Smooth muscle cell (in vitro differentiated cells): ENCODE results near the gene SLC49A4. TPM values are rescaled to one million over a fixed set of nuclear protein-coding genes. Genes with fewer than 3 reads are reported as not detected.

Source experiments
- DNase-seq: peaks from one replicate; lab custom pipeline; 2025; ENCODE audit not compliant: unreplicated experiment; lab: John Stamatoyannopoulos, UW
- H2AFZ ChIP-seq: fragments of 200-600 bp; sonication (generic); 2 replicates; pipeline ENCODE4 v1.6.0; 2016; ENCODE audit warnings: antibody characterized with exemption, low read depth, mild to moderate bottlenecking
- H3F3A ChIP-seq: fragments of 200-600 bp; sonication (generic); 2 replicates; pipeline ENCODE4 v1.6.0; 2017; ENCODE audit warnings: antibody characterized with exemption, low read depth
- H3K27ac ChIP-seq: fragments of 200-600 bp; sonication (generic); 2 replicates; pipeline ENCODE4 v1.5.1; 2016; ENCODE audit warnings: low read depth, mild to moderate bottlenecking
- H3K27me3 ChIP-seq: fragments of 200-600 bp; sonication (generic); 2 replicates; pipeline ENCODE4 v1.6.1; 2016; ENCODE audit warnings: low read depth, mild to moderate bottlenecking
- H3K36me3 ChIP-seq: fragments of 200-600 bp; sonication (generic); 2 replicates; pipeline ENCODE4 v1.5.1; 2016; ENCODE audit warnings: low read depth
- H3K4me1 ChIP-seq: fragments of 200-600 bp; sonication (generic); 2 replicates; pipeline ENCODE4 v1.5.1; 2016; ENCODE audit warnings: low read depth
- H3K4me2 ChIP-seq: fragments of 200-600 bp; sonication (generic); 2 replicates; pipeline ENCODE4 v1.6.0; 2016; ENCODE audit warnings: mild to moderate bottlenecking
- H3K4me3 ChIP-seq: fragments of 200-600 bp; sonication (generic); 2 replicates; pipeline ENCODE4 v1.5.1; 2016; ENCODE audit warnings: mild to moderate bottlenecking
- H3K79me2 ChIP-seq: fragments of 200-600 bp; sonication (generic); 2 replicates; pipeline ENCODE4 v1.6.0; 2016; ENCODE audit warnings: low read depth, mild to moderate bottlenecking
- H3K9ac ChIP-seq: fragments of 200-600 bp; sonication (generic); 2 replicates; pipeline ENCODE4 v1.6.0; 2016; ENCODE audit warnings: low read depth
- H3K9me3 ChIP-seq: fragments of 200-600 bp; sonication (generic); replicated peaks from 2 replicates; pipeline ENCODE4 v1.5.1; 2016; ENCODE audit warnings: low read depth
- H4K20me1 ChIP-seq: fragments of 200-600 bp; sonication (generic); 2 replicates; pipeline ENCODE4 v1.6.0; 2016; ENCODE audit warnings: low read depth
- WGBS: methylation state at CpG from one replicate; pipeline ENCODE4 v1.1.7; 2016; ENCODE audit warnings: low lambda C conversion rate; 5-methylcytosine and 5-hydroxymethylcytosine counted together
- polyA plus RNA-seq: library from polyadenylated mRNA; unstranded; fragments of >200 nt; fragmentation: Nextera tagmentation; extraction: Ambion mirVana; gene quantifications from 2 replicates; pipeline ENCODE4 v1.2.1, GENCODE V29; 2016
- total RNA-seq: library from RNA; depleted of rRNA; stranded (reverse); fragments of >200 nt; gene quantifications from 2 replicates; pipeline ENCODE4 v1.2.3, GENCODE V29; 2014
- TF ChIP-seq, protein P1 (sequence below): fragments of 200-600 bp; sonication (generic); IDR thresholded peaks from 2 replicates; pipeline ENCODE4 v1.5.1; 2017; ENCODE audit warnings: borderline replicate concordance, mild to moderate bottlenecking, antibody characterized with exemption; ENCODE audit not compliant: insufficient read depth, poor library complexity, severe bottlenecking

The SLC49A4 gene
- total and polyA plus RNA-seq, 2 experiments from 2014 or later, result 7.8 to 19.5 TPM

DNA sequence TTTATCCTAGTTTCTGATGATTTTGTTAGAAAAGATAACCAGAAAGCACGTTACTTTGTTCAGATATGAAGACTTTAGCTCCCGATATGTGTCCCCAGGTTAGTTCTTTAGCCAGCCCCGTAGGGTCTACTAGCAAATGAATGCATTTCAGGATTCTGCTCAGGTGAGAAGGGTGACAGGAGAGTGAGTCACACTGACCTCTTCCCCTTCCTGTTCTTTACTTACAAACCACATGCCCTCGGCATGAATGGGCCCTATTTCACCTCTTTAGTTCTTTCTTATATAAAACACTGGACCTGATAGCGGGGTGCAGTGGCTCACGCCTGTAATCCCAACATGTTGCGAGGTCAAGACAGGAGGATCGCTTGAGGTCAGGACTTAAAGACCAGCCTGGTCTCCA, 98.4 kb downstream of the SLC49A4 start:
- H3K79me2 ChIP-seq, result no peaks in the 10 kb centered on the region
- H3K36me3 ChIP-seq, result no peaks in the 10 kb centered on the region
- no peaks in the 10 kb centered on the region for H3K9me3 ChIP-seq
- H3K4me3 ChIP-seq, result no peak overlapping the region
- H3K4me1 ChIP-seq, result peaks cover 10% of the 10 kb centered on the region
- TF ChIP-seq, protein P1, sequence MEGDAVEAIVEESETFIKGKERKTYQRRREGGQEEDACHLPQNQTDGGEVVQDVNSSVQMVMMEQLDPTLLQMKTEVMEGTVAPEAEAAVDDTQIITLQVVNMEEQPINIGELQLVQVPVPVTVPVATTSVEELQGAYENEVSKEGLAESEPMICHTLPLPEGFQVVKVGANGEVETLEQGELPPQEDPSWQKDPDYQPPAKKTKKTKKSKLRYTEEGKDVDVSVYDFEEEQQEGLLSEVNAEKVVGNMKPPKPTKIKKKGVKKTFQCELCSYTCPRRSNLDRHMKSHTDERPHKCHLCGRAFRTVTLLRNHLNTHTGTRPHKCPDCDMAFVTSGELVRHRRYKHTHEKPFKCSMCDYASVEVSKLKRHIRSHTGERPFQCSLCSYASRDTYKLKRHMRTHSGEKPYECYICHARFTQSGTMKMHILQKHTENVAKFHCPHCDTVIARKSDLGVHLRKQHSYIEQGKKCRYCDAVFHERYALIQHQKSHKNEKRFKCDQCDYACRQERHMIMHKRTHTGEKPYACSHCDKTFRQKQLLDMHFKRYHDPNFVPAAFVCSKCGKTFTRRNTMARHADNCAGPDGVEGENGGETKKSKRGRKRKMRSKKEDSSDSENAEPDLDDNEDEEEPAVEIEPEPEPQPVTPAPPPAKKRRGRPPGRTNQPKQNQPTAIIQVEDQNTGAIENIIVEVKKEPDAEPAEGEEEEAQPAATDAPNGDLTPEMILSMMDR, result no peak
- no peak overlapping the region for H2AFZ ChIP-seq
- 78% methylated on average over 8 of the region's 8 CpGs for WGBS
- no peaks in the 10 kb centered on the region for H3F3A ChIP-seq
- H3K4me2 ChIP-seq, result no peak overlapping the region
- no peak overlapping the region for H3K27ac ChIP-seq
- no peak for DNase-seq
- H3K27me3 ChIP-seq, result peaks cover 13% of the 10 kb centered on the region
- H3K9ac ChIP-seq, result no peak overlapping the region
- no peaks in the 10 kb centered on the region for H4K20me1 ChIP-seq

DNA sequence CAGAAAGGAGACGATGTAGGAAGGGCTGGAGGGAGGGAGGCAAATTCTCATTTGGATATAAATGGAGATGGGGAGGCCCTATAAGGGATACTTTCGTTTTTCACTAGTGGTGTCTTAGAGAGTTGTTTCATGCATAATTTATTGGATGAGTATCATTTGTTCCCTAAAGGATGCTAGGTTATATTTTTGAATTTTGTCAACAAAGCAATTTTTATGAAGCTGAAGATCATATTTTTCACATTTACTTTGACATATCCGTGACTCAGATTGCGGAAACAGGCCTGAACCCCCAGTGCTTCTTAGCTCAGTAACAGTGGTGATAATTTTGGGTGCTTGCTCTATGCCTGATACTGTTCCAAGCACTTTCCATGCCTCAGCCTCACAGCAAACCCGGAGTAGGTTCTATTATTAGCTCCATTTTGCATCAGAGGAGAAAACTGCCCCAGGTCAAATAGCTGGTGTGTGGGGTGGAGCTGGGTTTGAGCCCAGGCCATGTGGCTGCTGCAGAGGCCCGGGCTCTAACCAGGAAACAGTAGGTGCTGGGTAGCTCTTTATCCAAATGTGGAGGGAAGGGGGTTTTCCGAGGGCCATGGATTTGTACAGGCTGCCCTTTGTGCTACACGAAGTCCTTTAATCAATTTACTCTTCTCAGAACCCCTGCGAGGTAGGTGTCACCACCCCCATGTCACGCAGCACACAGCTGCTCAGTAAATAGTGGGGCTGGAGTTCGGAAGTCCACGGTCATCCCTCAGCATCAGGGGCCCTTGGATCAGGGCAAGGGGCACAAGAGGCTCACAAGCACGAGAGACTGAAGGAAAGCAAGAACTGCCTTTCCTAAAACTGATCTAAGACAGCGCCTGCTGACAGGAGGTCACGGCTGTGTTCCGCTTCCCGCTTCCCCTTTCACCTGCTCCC, 99.1 kb downstream of the SLC49A4 start:
- H3K27ac ChIP-seq, result no peak overlapping the region
- no peak overlapping the region for H3K4me3 ChIP-seq
- H3K4me2 ChIP-seq, result no peak overlapping the region
- H3K79me2 ChIP-seq, result no peaks in the 10 kb centered on the region
- H3F3A ChIP-seq, result no peaks in the 10 kb centered on the region
- DNase-seq, result no peak
- H3K9me3 ChIP-seq, result no peaks in the 10 kb centered on the region
- H3K4me1 ChIP-seq, result peaks cover 10% of the 10 kb centered on the region
- H4K20me1 ChIP-seq, result no peaks in the 10 kb centered on the region
- TF ChIP-seq, protein P1, result no peak
- H3K27me3 ChIP-seq, result peaks cover 13% of the 10 kb centered on the region
- 65% methylated on average over 17 of the region's 17 CpGs for WGBS
- no peaks in the 10 kb centered on the region for H3K36me3 ChIP-seq
- no peak overlapping the region for H2AFZ ChIP-seq
- H3K9ac ChIP-seq, result no peak overlapping the region

DNA sequence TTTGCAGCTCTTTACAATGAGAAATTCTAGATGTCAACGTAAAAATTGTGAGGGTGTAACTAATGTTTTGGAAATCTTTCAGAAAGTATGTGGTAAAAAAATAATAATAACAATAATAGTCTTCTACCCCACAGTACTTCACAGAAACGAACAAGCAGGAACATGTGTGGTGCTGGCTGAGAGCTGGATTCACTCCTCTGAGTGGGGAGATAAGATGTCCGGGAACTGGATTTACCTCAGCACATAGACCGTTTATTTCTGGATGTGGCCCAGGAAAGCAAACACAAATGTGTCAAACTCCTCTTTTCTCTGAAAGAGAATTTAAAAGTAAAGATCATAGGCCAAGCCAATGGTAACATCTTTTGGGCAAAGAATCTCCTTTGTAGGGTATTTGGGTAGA, 103.4 kb downstream of the SLC49A4 start:
- H3K9ac ChIP-seq, result no peak overlapping the region
- TF ChIP-seq, protein P1, result no peak
- H3K9me3 ChIP-seq, result no peaks in the 10 kb centered on the region
- H3K4me3 ChIP-seq, result no peak overlapping the region
- H3F3A ChIP-seq, result no peaks in the 10 kb centered on the region
- no peak overlapping the region for H3K27ac ChIP-seq
- H3K4me2 ChIP-seq, result no peak overlapping the region
- H3K4me1 ChIP-seq, result no peaks in the 10 kb centered on the region
- no peak overlapping the region for H2AFZ ChIP-seq
- no peaks in the 10 kb centered on the region for H4K20me1 ChIP-seq
- no peaks in the 10 kb centered on the region for H3K79me2 ChIP-seq
- WGBS, result 62% methylated on average over 4 of the region's 4 CpGs
- no peaks in the 10 kb centered on the region for H3K36me3 ChIP-seq
- no peak for DNase-seq
- H3K27me3 ChIP-seq, result peaks cover 13% of the 10 kb centered on the region
